K562 (cell line): Measurements from ENCODE around the gene POLR1B. TPM values are rescaled to one million over a fixed set of nuclear protein-coding genes. Genes with fewer than 3 reads are reported as not detected.

Source experiments
- E2F1 ChIP-seq: sonication (generic); formaldehyde crosslinking; IDR thresholded peaks from 2 replicates; pipeline ENCODE4 v1.8.1; 2023; ENCODE audit warnings: mild to moderate bottlenecking, missing genetic modification reagents, moderate library complexity
- E2F6 ChIP-seq, 2 experiments: IDR thresholded peaks; 2 replicates each; pipeline ENCODE4 v1.6.1; 2011; ENCODE audit warnings: borderline replicate concordance in 1 of 2, control low read depth in 1 of 2, low read depth in 1 of 2, low read length in 1 of 2, mild to moderate bottlenecking in 1 of 2, mixed read lengths in 1 of 2, moderate library complexity in 1 of 2; ENCODE audit not compliant: insufficient read depth in 1 of 2, insufficient read length in 1 of 2, poor library complexity in 1 of 2, severe bottlenecking in 1 of 2; ENCODE audit errors: extremely low read depth in 1 of 2
- NCOR1 ChIP-seq: fragments of 450-650 bp; IDR thresholded peaks from 2 replicates; pipeline ENCODE4 v1.6.1; 2016; ENCODE audit warnings: mild to moderate bottlenecking, moderate library complexity
- PCBP2 ChIP-seq: fragments of 200-400 bp; formaldehyde crosslinking; IDR thresholded peaks from 2 replicates; pipeline ENCODE4 v1.6.1; 2018; ENCODE audit warnings: low read length, low read depth, mild to moderate bottlenecking, moderate library complexity; ENCODE audit not compliant: poor library complexity, severe bottlenecking
- PHF8 ChIP-seq: fragments of 200-600 bp; sonication (generic); IDR thresholded peaks from 2 replicates; pipeline ENCODE4 v1.6.1; 2012; ENCODE audit warnings: mixed run types, mild to moderate bottlenecking, inconsistent platforms, low read length, moderate library complexity, borderline replicate concordance
- SPI1 ChIP-seq: IDR thresholded peaks from 2 replicates; pipeline ENCODE4 v1.6.1; 2011; ENCODE audit warnings: low read depth, low read length, control low read depth, borderline replicate concordance
- YY1 ChIP-seq, 3 experiments: IDR thresholded peaks; 2 replicates each; pipeline ENCODE4 v1.6.1; 2011; ENCODE audit warnings: low read length in 2 of 3, mild to moderate bottlenecking in 2 of 3, moderate library complexity in 2 of 3, borderline replicate concordance in 1 of 3, control low read depth in 1 of 3, low read depth in 1 of 3; ENCODE audit not compliant: insufficient read depth in 3 of 3, insufficient replicate concordance in 2 of 3, control insufficient read depth in 1 of 3, insufficient read length in 1 of 3; ENCODE audit errors: extremely low read depth in 1 of 3
- ZBTB9 ChIP-seq: fragments of 450-650 bp; formaldehyde crosslinking; IDR thresholded peaks from 2 replicates; pipeline ENCODE4 v1.4.0; 2020; ENCODE audit warnings: mild to moderate bottlenecking, moderate library complexity
- ZC3H11A ChIP-seq: IDR thresholded peaks from 2 replicates; pipeline ENCODE4 v1.6.1; 2012; ENCODE audit warnings: low read depth, low read length, improper control_type of control experiment
- ZNF24 ChIP-seq: fragments of 450-650 bp; IDR thresholded peaks from 2 replicates; pipeline ENCODE4 v1.6.1; 2016
- ZNF449 ChIP-seq: fragments of 250-450 bp; sonication (Bioruptor Pico); IDR thresholded peaks from 2 replicates; pipeline ENCODE4 v1.8.0; 2022; ENCODE audit warnings: moderate library complexity, mild to moderate bottlenecking, inconsistent platforms
- ZSCAN32 ChIP-seq: fragments of 450-650 bp; formaldehyde crosslinking; IDR thresholded peaks from 2 replicates; pipeline ENCODE4 v1.4.0; 2020; ENCODE audit warnings: mild to moderate bottlenecking, moderate library complexity
- polyA plus RNA-seq, 8 experiments: library from polyadenylated mRNA; depleted of rRNA in 4 of 8; stranded (reverse) in 5 of 8; unstranded in 3 of 8; fragments of >200 nt; fragmentation: Nextera tagmentation in 2 of 8; fragmentation: Illumina TruSeq in 1 of 8; extraction: Ambion mirVana in 2 of 8; extraction: Trizol in 1 of 8; gene quantifications; 2 replicates each; pipeline versions ENCODE4 v1.2.1 to v1.2.3, GENCODE V29; 2011 to 2014; ENCODE audit warnings: inconsistent platforms in 1 of 8, missing spikeins in 1 of 8
- total RNA-seq, 7 experiments: library from RNA; depleted of rRNA in 6 of 7; stranded (reverse); fragments of >200 nt in 6 of 7; fragmentation: Illumina TruSeq in 2 of 7; extraction: Trizol in 2 of 7; gene quantifications; 2 replicates each; pipeline versions ENCODE4 v1.2.1 to v1.2.3, GENCODE V29; 2011 to 2021; ENCODE audit warnings: low replicate concordance in 1 of 7
- TF ChIP-seq, protein P1 (sequence below): fragments of 250-450 bp; sonication (Bioruptor Pico); IDR thresholded peaks from 2 replicates; pipeline ENCODE4 v1.8.0; 2021; ENCODE audit warnings: moderate library complexity, mild to moderate bottlenecking, inconsistent platforms
- TF ChIP-seq, protein P2 (sequence below), 3 experiments: fragments of 200-800 bp in 1 of 3; sonication (Bioruptor generic) in 1 of 3; sonication (generic) in 1 of 3; formaldehyde crosslinking in 1 of 3; IDR thresholded peaks; 2 replicates each; pipeline versions ENCODE4 v1.6.1 to v1.8.0; 2016 to 2022; ENCODE audit warnings: mild to moderate bottlenecking in 2 of 3, missing compliant biosample characterization in 2 of 3, missing genetic modification characterization in 2 of 3, missing genetic modification reagents in 1 of 3
- TF ChIP-seq, protein P3 (sequence below): fragments of 200-400 bp; formaldehyde crosslinking; IDR thresholded peaks from 2 replicates; pipeline ENCODE4 v1.6.1; 2017; ENCODE audit warnings: mild to moderate bottlenecking, low read depth, low read length, moderate library complexity

Gene POLR1B
- total and polyA plus RNA-seq, 9 of the 15 experiments (the other 6 are each of a cell fraction or from before 2014, with no cell fraction given), result 19.8 to 55.1 (median 40.2) TPM

GRCh38 chr2:112542123-112542983 lies at the start of gene POLR1B (continued):
- TF ChIP-seq ZC3H11A, result no peak
- peak; percentile 41; the same call in 1 of the 2 replicates for TF ChIP-seq SPI1
- TF ChIP-seq ZBTB9 (CRISPR knock-in tag), result 0 out of 2 replicates have a peak, but pooled peaks have one; percentile 38
- peak; percentile 74 for TF ChIP-seq NCOR1
- no peak for TF ChIP-seq ZSCAN32
- TF ChIP-seq, protein P1, sequence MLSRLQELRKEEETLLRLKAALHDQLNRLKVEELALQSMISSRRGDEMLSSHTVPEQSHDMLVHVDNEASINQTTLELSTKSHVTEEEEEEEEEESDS (CRISPR knock-in tag), result no peak
- no peak for TF ChIP-seq ZNF24
- no peak for TF ChIP-seq PCBP2
- peak; percentile 87 for TF ChIP-seq E2F1 (CRISPR knock-in tag)
- peak; percentile 84 for TF ChIP-seq PHF8
- TF ChIP-seq ZNF449 (CRISPR knock-in tag), result no peak
- TF ChIP-seq E2F6 (IDR thresholded peaks at IDR 0.05; ENCODE audit: borderline replicate concordance in 1 of 2, extremely low read depth in 1 of 2, insufficient read depth in 1 of 2, insufficient read length in 1 of 2, low read depth in 1 of 2, low read length in 1 of 2, poor library complexity in 1 of 2, severe bottlenecking in 1 of 2), result peak; percentile 87 to 89
- TF ChIP-seq, protein P2, sequence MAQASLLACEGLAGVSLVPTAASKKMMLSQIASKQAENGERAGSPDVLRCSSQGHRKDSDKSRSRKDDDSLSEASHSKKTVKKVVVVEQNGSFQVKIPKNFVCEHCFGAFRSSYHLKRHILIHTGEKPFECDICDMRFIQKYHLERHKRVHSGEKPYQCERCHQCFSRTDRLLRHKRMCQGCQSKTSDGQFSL (CRISPR knock-in tag; IDR thresholded peaks at IDR 0.05), result no peak
- TF ChIP-seq, protein P2 (tag; IDR thresholded peaks at IDR 0.05), result no peak
- peak; percentile 12 to 65 (median 20) for TF ChIP-seq YY1 (IDR thresholded peaks at IDR 0.05; ENCODE audit: borderline replicate concordance in 1 of 3, control insufficient read depth in 1 of 3, extremely low read depth in 1 of 3, insufficient read depth in 3 of 3, insufficient read length in 1 of 3, insufficient replicate concordance in 2 of 3, low read depth in 1 of 3, low read length in 2 of 3)
- TF ChIP-seq, protein P3, sequence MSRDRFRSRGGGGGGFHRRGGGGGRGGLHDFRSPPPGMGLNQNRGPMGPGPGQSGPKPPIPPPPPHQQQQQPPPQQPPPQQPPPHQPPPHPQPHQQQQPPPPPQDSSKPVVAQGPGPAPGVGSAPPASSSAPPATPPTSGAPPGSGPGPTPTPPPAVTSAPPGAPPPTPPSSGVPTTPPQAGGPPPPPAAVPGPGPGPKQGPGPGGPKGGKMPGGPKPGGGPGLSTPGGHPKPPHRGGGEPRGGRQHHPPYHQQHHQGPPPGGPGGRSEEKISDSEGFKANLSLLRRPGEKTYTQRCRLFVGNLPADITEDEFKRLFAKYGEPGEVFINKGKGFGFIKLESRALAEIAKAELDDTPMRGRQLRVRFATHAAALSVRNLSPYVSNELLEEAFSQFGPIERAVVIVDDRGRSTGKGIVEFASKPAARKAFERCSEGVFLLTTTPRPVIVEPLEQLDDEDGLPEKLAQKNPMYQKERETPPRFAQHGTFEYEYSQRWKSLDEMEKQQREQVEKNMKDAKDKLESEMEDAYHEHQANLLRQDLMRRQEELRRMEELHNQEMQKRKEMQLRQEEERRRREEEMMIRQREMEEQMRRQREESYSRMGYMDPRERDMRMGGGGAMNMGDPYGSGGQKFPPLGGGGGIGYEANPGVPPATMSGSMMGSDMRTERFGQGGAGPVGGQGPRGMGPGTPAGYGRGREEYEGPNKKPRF, result no peak
